HEK293 (cell line): ENCODE data around the gene FAM78A.
A peak's percentile ranks its signal among the peaks of the same experiment; 100 is the strongest.

Experiments used
- CTCF ChIA-PET: fragments of 350-600 bp; formaldehyde crosslinking; extraction: SDS; loops from one replicate; lab custom pipeline; 2021; ENCODE audit warnings: antibody characterized with exemption; lab: Yijun Ruan, JAX
- POLR2A ChIA-PET: fragments of 300-600 bp; formaldehyde crosslinking; extraction: SDS; loops from one replicate; lab custom pipeline; 2020; ENCODE audit warnings: antibody characterized with exemption, inconsistent platforms; lab: Yijun Ruan, JAX
- H3K27ac ChIP-seq: fragments of 200-500 bp; sonication (Bioruptor generic); 2 replicates; pipeline ENCODE4 v1.5.1; 2014; ENCODE audit warnings: low read depth, low read length, control low read depth, inconsistent platforms; ENCODE audit errors: extremely low read depth
- H3K36me3 ChIP-seq, 2 experiments: fragments of 200-500 bp in 1 of 2; sonication (Bioruptor generic) in 1 of 2; 1 replicate in 1 of 2; 2 replicates in 1 of 2; pipeline ENCODE4 v1.5.1; 2014 to 2017; ENCODE audit warnings: inconsistent platforms in 2 of 2, low read length in 2 of 2; ENCODE audit not compliant: control insufficient read depth in 2 of 2, insufficient read depth in 1 of 2
- H3K4me1 ChIP-seq: fragments of 200-500 bp; sonication (Bioruptor generic); 2 replicates; pipeline ENCODE4 v1.5.1; 2014; ENCODE audit warnings: mild to moderate bottlenecking, low read length, inconsistent platforms; ENCODE audit not compliant: control insufficient read depth, insufficient read depth
- H3K4me3 ChIP-seq: 2 replicates; pipeline ENCODE4 v1.5.1; 2011; ENCODE audit warnings: low read depth, mild to moderate bottlenecking, control low read depth, low read length, moderate library complexity
- H3K9me3 ChIP-seq: fragments of 200-500 bp; sonication (Bioruptor generic); 2 replicates; pipeline ENCODE4 v1.5.1; 2014; ENCODE audit warnings: low read depth, low read length, inconsistent platforms; ENCODE audit not compliant: control insufficient read depth, insufficient read depth
- HIC1 ChIP-seq: fragments of 450-650 bp; formaldehyde crosslinking; IDR thresholded peaks from 2 replicates; pipeline ENCODE4 v1.5.1; 2016; ENCODE audit warnings: missing biosample characterization, missing genetic modification characterization
- PRDM10 ChIP-seq: fragments of 450-650 bp; formaldehyde crosslinking; IDR thresholded peaks from 2 replicates; pipeline ENCODE4 v1.5.1; 2016; ENCODE audit warnings: missing biosample characterization, missing genetic modification characterization
- TCF7L2 ChIP-seq: IDR thresholded peaks from 2 replicates; pipeline ENCODE4 v1.6.1; 2011; ENCODE audit warnings: low read depth, mild to moderate bottlenecking, inconsistent platforms, low read length, moderate library complexity, borderline replicate concordance
- ZIC2 ChIP-seq: fragments of 450-650 bp; formaldehyde crosslinking; IDR thresholded peaks from 2 replicates; pipeline ENCODE4 v1.5.1; 2016; ENCODE audit warnings: missing biosample characterization, missing genetic modification characterization
- ZNF354C ChIP-seq: fragments of 450-650 bp; formaldehyde crosslinking; IDR thresholded peaks from 2 replicates; pipeline ENCODE4 v1.5.1; 2016; ENCODE audit warnings: missing biosample characterization, missing genetic modification characterization, low read depth, borderline replicate concordance
- ZNF449 ChIP-seq: fragments of 450-650 bp; formaldehyde crosslinking; IDR thresholded peaks from 2 replicates; pipeline ENCODE4 v1.5.1; 2017; ENCODE audit warnings: missing biosample characterization, mild to moderate bottlenecking, missing genetic modification characterization, moderate library complexity
- ZNF521 ChIP-seq: fragments of 450-650 bp; formaldehyde crosslinking; IDR thresholded peaks from 2 replicates; pipeline ENCODE4 v1.5.1; 2017; ENCODE audit warnings: missing biosample characterization, mild to moderate bottlenecking, missing genetic modification characterization
- ZNF610 ChIP-seq: fragments of 450-650 bp; formaldehyde crosslinking; IDR thresholded peaks from 2 replicates; pipeline ENCODE4 v1.5.1; 2016; ENCODE audit warnings: missing biosample characterization, missing genetic modification characterization, borderline replicate concordance
- ZNF701 ChIP-seq: fragments of 450-650 bp; formaldehyde crosslinking; IDR thresholded peaks from 2 replicates; pipeline ENCODE4 v1.5.1; 2016; ENCODE audit warnings: missing biosample characterization, missing genetic modification characterization

FAM78A gene

GRCh38 chr9:131304676-131305355 lies 28.5 kb upstream of the FAM78A start:
- H3K4me1 ChIP-seq, result no peaks in the 10 kb centered on the region
- CTCF ChIA-PET, result no interaction called here
- POLR2A ChIA-PET, result interaction anchor here (1.0 kb wide), 1 partner anchor 15 kb away, joined by 3 read pairs; the partner anchor contains the start of gene PLPP7

GRCh38 chr9:131303381-131304321 lies 27.3 kb upstream of the FAM78A start:
- CTCF ChIA-PET, result interaction anchor here (0.7 to 1.0 kb wide), 2 partner anchors 63 to 246 kb away, joined by 3 to 4 read pairs; no protein-coding TSS in a partner anchor
- POLR2A ChIA-PET, result interaction anchor here (0.6 kb wide), 2 partner anchors 153 to 179 kb away, joined by 3 to 4 read pairs; no protein-coding TSS in a partner anchor

More at GRCh38 chr9:131304676-131305355, 28.5 kb upstream of the FAM78A start:
- no peak overlapping the region for H3K4me3 ChIP-seq
- no peaks in the 10 kb centered on the region for H3K36me3 ChIP-seq
- TF ChIP-seq ZIC2 (tag by site-specific recombination) (peak; percentile 35), TCF7L2 (no peak), PRDM10 (tag by site-specific recombination) (peak; percentile 56)
- no peaks in the 10 kb centered on the region for H3K9me3 ChIP-seq
- no peak overlapping the region for H3K27ac ChIP-seq

More at GRCh38 chr9:131303381-131304321, 27.3 kb upstream of the FAM78A start:
- Histone ChIP-seq H3K27ac (no peak overlapping the region), H3K4me3 (no peak overlapping the region), H3K4me1 (no peaks in the 10 kb centered on the region), H3K36me3 (no peaks in the 10 kb centered on the region), H3K9me3 (no peaks in the 10 kb centered on the region)
- TF ChIP-seq ZNF449 (tag by site-specific recombination) (no peak), ZNF521 (no peak), ZNF610 (tag by site-specific recombination) (no peak), ZIC2 (tag by site-specific recombination) (peak; percentile 81; the same call in 1 of the 2 replicates), ZNF701 (tag by site-specific recombination) (no peak), ZNF354C (tag by site-specific recombination) (no peak), HIC1 (tag by site-specific recombination) (no peak)
